ENCODE data around the gene NCKAP5. TPM values are rescaled to one million over a fixed set of nuclear protein-coding genes. Genes with fewer than 3 reads are reported as not detected.
"Not testable (repeated sequence)": the region's sequence is repeated elsewhere in the genome, so short reads cannot be mapped to it uniquely, and the experiment has no call there.

Gene NCKAP5
- total and polyA plus RNA-seq, 2 of the 8 experiments (the other 6 are each of a cell fraction or from before 2014, with no cell fraction given), result 0.27 to 0.86 TPM

GRCh38 chr2:133519677-133520076 is 48.6 kb downstream of the NCKAP5 start:
- H3K18ac ChIP-seq (ENCODE audit: extremely low read depth, low read length); H4K91ac ChIP-seq (replicated peaks; ENCODE audit: insufficient read length, low read length); H3K4me2 ChIP-seq (ENCODE audit: insufficient read depth in 1 of 2, low read depth in 2 of 2, low read length in 2 of 2); H3K4me3 ChIP-seq (ENCODE audit: extremely low read depth in 1 of 4, insufficient read depth in 2 of 4, low read depth in 3 of 4, low read length in 4 of 4); H2BK5ac ChIP-seq (ENCODE audit: low read depth, low read length); H4K20me1 ChIP-seq (replicated peaks in 1 of 2; ENCODE audit: control insufficient read depth in 1 of 2, insufficient read depth in 2 of 2, low read length in 2 of 2); H4K8ac ChIP-seq (ENCODE audit: extremely low read depth, insufficient read depth, low read length); H3K79me2 ChIP-seq (ENCODE audit: control insufficient read depth in 1 of 2, insufficient read depth in 2 of 2, low read length in 2 of 2); H4K5ac ChIP-seq (ENCODE audit: insufficient read length, low read depth, low read length); H3K9ac ChIP-seq (replicated peaks in 1 of 4; ENCODE audit: extremely low read depth in 1 of 4, low read depth in 3 of 4, low read length in 3 of 4); H3K9me3 ChIP-seq (ENCODE audit: insufficient read depth in 2 of 2, low read depth in 1 of 2, low read length in 1 of 2); H3K79me1 ChIP-seq (ENCODE audit: low read depth, low read length); H2BK12ac ChIP-seq (ENCODE audit: low read depth, low read length); H2BK120ac ChIP-seq (replicated peaks; ENCODE audit: low read depth, low read length); H2BK15ac ChIP-seq (ENCODE audit: low read length); H2BK20ac ChIP-seq (ENCODE audit: low read length); H3K14ac ChIP-seq (ENCODE audit: insufficient read length); H2AK5ac ChIP-seq (ENCODE audit: low read depth, low read length); H3K27ac ChIP-seq (ENCODE audit: low read depth, low read length); H3K23me2 ChIP-seq (ENCODE audit: low read depth, low read length); H3K23ac ChIP-seq (ENCODE audit: insufficient read length); H3K4ac ChIP-seq (replicated peaks; ENCODE audit: insufficient read length, low read depth, low read length); POLR2A ChIA-PET (ENCODE audit: partially characterized antibody); H3K36me3 ChIP-seq (ENCODE audit: control insufficient read depth in 2 of 4, insufficient read depth in 4 of 4, low read length in 3 of 4); H3K56ac ChIP-seq (replicated peaks; ENCODE audit: insufficient read length, low read depth, low read length); FAIRE-seq; H3K4me1 ChIP-seq (replicated peaks in 1 of 4; ENCODE audit: control insufficient read depth in 3 of 4, insufficient read depth in 4 of 4, low read length in 3 of 4); H2AFZ ChIP-seq (ENCODE audit: low read length): not testable (repeated sequence)
- 45% methylated on average over 7 of the region's 7 CpGs; no CpG with 5 or more reads in 1 of the 2 experiments for WGBS, 2 experiments (ENCODE audit: extremely low coverage in 1 of 2, insufficient coverage in 1 of 2, insufficient read length in 1 of 2, insufficient replicate concordance in 2 of 2, low coverage in 1 of 2, low lambda C conversion rate in 2 of 2, missing lambda C conversion rate in 1 of 2)
- CTCF ChIA-PET (ENCODE audit: partially characterized antibody), result interaction anchor here (0.6 to 3.3 kb wide), 47 partner anchors 9 to 849 kb away, joined by 3 to 42 read pairs (median 5); no protein-coding TSS in a partner anchor
- peak; percentile 44 to 55 (median 48) for TF ChIP-seq CTCF (IDR thresholded peaks at IDR 0.05; ENCODE audit: control extremely low read depth in 1 of 3, insufficient read depth in 1 of 3, low read depth in 1 of 3, low read length in 3 of 3)
- TF ChIP-seq RAD21 (IDR thresholded peaks at IDR 0.05 in 1 of 2, conservative IDR thresholded peaks at IDR 0.05 in 1 of 2; ENCODE audit: low read depth in 2 of 2, low read length in 2 of 2), result peak; percentile 71 to 78
- peak in 1 of 2 experiments; percentile 60 for DNase-seq (ENCODE audit: low read depth in 1 of 2, low spot score in 2 of 2)
- peaks cover 14 to 32% (median 26%) of the 10 kb centered on the region in 4 experiments for H3K27me3 ChIP-seq (replicated peaks in 1 of 4; ENCODE audit: control insufficient read depth in 3 of 4, extremely low read depth in 1 of 4, insufficient read depth in 3 of 4, low read length in 3 of 4)
